Sigmoid colon (tissue), 7 donors: ENCODE results near the gene GCDH. TPM values are rescaled to one million over a fixed set of nuclear protein-coding genes. Genes with fewer than 3 reads are reported as not detected.

Experiments
- DNase-seq: peaks from one replicate; pipeline ENCODE4 v3.0.0-alpha.2; 2019
- H3K27ac ChIP-seq, 4 donors: fragments of 200-600 bp; sonication (generic); one replicate each; pipeline ENCODE4 v1.5.1; 2016 to 2019; ENCODE audit warnings: mild to moderate bottlenecking in 1 of 4
- H3K27me3 ChIP-seq, 3 donors: fragments of 200-600 bp; sonication (generic); one replicate each; pipeline ENCODE4 v1.5.1; 2019; ENCODE audit warnings: mild to moderate bottlenecking in 1 of 3
- H3K36me3 ChIP-seq, 4 donors: fragments of 200-600 bp; sonication (generic); one replicate each; pipeline ENCODE4 v1.5.1; 2016 to 2019
- H3K4me1 ChIP-seq, 4 donors: fragments of 200-600 bp; sonication (generic); one replicate each; pipeline ENCODE4 v1.5.1; 2017 to 2019
- H3K4me3 ChIP-seq, 4 donors: fragments of 200-600 bp; sonication (generic); one replicate each; pipeline ENCODE4 v1.5.1; 2017 to 2019; ENCODE audit warnings: mild to moderate bottlenecking in 2 of 4, moderate library complexity in 1 of 4
- H3K9me3 ChIP-seq, 4 donors: fragments of 200-600 bp in 3 of 4; sonication (generic) in 3 of 4; one replicate each; pipeline versions ENCODE4 v1.5.1 to v1.6.1; 2013 to 2019
- CTCF ChIP-seq, 4 experiments: fragments of 450-650 bp in 3 of 4; fragments of 200-600 bp in 1 of 4; IDR thresholded peaks; one replicate each; pipeline ENCODE4 v1.5.1; 2016 to 2019; ENCODE audit warnings: antibody characterized with exemption in 4 of 4, mild to moderate bottlenecking in 3 of 4, moderate library complexity in 2 of 4
- EP300 ChIP-seq, 4 donors: sonication (generic); formaldehyde crosslinking; IDR thresholded peaks; one replicate each; pipeline ENCODE4 v1.6.1; 2017; ENCODE audit warnings: antibody characterized with exemption in 4 of 4
- POLR2A ChIP-seq, 2 donors: fragments of 450-650 bp; IDR thresholded peaks; one replicate each; pipeline ENCODE4 v1.6.1; 2016; ENCODE audit warnings: antibody characterized with exemption in 2 of 2, mild to moderate bottlenecking in 2 of 2, moderate library complexity in 2 of 2
- POLR2AphosphoS5 ChIP-seq, 4 donors: sonication (generic); formaldehyde crosslinking; IDR thresholded peaks; one replicate each; pipeline ENCODE4 v1.6.1; 2017; ENCODE audit warnings: antibody characterized with exemption in 4 of 4
- WGBS, 2 donors: extraction: QIAGEN DNeasy Blood & Tissue Kit; methylation state at CpG; one replicate each; pipeline ENCODE4 v1.1.7; 2013; 5-methylcytosine and 5-hydroxymethylcytosine counted together
- intact Hi-C: fragments of 100-400 bp; cut with DNase I; formaldehyde crosslinking; loops from one replicate; pipeline ENCODE4 v1.15.1; 2023
- polyA plus RNA-seq, 3 donors: library from polyadenylated mRNA; stranded (reverse); fragments of 200-250 nt; gene quantifications; one replicate each; pipeline ENCODE4 v1.2.3, GENCODE V29; 2013
- total RNA-seq, 4 donors: library from RNA; depleted of rRNA; stranded (reverse); fragments of >200 nt; gene quantifications; one replicate each; pipeline ENCODE4 v1.1.0, GENCODE V29; 2016
- donor health status: healthy with polysubstance abuse.
- donor health status: Bipolar disorder and iron deficiency.
- donor health status: healthy.

GCDH gene
- total and polyA plus RNA-seq, 7 donors: 10.8 to 85.0 (median 27.1) TPM

DNA sequence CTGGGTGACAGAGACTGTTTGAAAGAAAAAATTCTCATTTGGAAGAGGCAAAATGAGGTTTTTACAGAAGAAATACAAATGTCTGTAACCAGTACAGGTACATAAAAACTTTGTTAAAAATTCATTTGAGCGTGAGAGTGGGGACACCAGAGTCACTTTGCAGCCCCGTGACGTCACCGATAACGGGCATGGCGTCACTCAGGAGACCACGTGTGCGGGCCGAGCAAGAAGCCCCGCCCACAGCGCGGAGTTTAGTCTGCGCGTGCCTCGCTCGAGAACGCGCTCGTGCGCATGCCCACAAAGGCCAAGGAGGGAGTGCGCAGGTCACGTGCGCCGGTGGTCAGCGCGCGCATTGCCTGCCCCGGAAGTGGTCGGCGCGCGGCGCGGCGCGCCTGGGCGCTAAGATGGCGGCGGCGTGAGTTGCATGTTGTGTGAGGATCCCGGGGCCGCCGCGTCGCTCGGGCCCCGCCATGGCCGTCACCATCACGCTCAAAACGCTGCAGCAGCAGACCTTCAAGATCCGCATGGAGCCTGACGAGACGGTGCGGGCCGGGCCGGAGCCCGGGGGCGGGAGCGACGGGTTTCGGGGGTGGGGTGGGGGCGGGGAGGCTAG, 54.6 kb downstream of the GCDH start, which contains the start of gene RAD23A:
RAD23A (plus strand) TSS at position 384 of the 613 bp plus-strand sequence; CDS start at position 471, 87 bp downstream.
- H3K9me3 ChIP-seq: no peaks in the 10 kb centered on the region
- H3K27me3 ChIP-seq: no peaks in the 10 kb centered on the region
- intact Hi-C loops: loop anchor here (5.0 kb wide), 1 partner anchor 58 kb away; the partner anchor contains the start of gene KLF1
- peaks cover 52 to 73% (median 60%) of the 10 kb centered on the region in 4 donors for H3K36me3 ChIP-seq
- peak within 1 kb of the TSS; percentile 93 to 99 (median 96) for H3K27ac ChIP-seq
- H3K4me3 ChIP-seq: peak within 1 kb of the TSS; percentile 88 to 100 (median 93)
- 0 to 1% methylated on average over 62 of the region's 62 CpGs for WGBS, 2 donors
- H3K4me1 ChIP-seq: peaks cover 0 to 52% (median 27%) of the 10 kb centered on the region in 4 donors
- peak; percentile 99 for DNase-seq
- TF ChIP-seq EP300 (IDR thresholded peaks at IDR 0.05) (peak in 1 of 4 donors; percentile 62), POLR2AphosphoS5 (IDR thresholded peaks at IDR 0.05) (peak; percentile 92 to 99 (median 98)), POLR2A (IDR thresholded peaks at IDR 0.05) (peak; percentile 79 to 87), CTCF (IDR thresholded peaks at IDR 0.05) (no peak)

GRCh38 chr19:12946092-12946721, 55.2 kb downstream of the GCDH start:
- Histone ChIP-seq H3K9me3 (no peaks in the 10 kb centered on the region), H3K4me1 (peaks cover 0 to 46% (median 22%) of the 10 kb centered on the region in 4 donors), H3K4me3 (peak overlapping the region; percentile 88 to 100 (median 93)), H3K36me3 (peaks cover 48 to 73% (median 57%) of the 10 kb centered on the region in 4 donors), H3K27ac (peak overlapping the region; percentile 93 to 99 (median 96)), H3K27me3 (no peaks in the 10 kb centered on the region)
- 0 to 1% methylated on average over 40 of the region's 40 CpGs for WGBS, 2 donors
- TF ChIP-seq POLR2A (IDR thresholded peaks at IDR 0.05) (no peak), EP300 (IDR thresholded peaks at IDR 0.05) (no peak), POLR2AphosphoS5 (IDR thresholded peaks at IDR 0.05) (no peak), CTCF (IDR thresholded peaks at IDR 0.05) (no peak)
- intact Hi-C loops: loop anchor here (5.0 kb wide), 1 partner anchor 59 kb away; the partner anchor contains the start of gene KLF1
- DNase-seq: peak; percentile 85

DNA sequence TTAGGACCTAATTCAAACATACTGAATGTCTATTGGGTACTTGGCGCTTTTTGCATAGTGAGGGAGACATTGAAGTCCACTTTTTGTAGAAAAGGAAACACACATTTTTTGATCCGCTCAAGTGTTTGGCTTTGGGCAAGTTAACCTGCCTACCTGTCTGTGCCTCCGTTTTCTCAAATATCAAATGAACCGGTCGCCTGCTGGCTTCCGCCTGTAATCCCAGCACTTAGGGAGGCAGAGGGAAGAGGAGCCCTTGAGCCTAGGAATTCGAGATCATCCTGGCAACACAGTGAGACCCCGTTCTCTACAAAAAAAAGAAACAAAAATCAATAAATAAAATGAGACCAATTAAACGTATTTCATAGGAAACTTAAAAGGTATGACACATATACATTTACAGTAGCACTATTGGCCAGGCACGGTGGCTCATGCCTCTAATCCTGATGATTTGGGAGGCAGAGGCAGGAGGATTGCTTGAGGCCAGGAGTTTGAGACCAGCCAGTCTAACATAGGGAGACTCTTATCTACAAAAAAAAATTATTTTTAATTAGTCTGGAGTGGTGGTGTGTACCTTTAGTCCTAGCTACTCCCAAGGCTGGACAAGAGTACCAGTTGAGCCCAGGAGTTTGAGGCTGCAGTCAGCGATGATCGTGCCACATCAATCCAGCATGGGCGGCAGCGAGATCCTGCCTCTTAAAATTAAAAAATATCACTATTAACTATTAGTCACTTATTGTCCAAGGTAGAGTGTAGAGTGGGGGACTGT, 56.0 kb downstream of the GCDH start:
- TF ChIP-seq POLR2A (IDR thresholded peaks at IDR 0.05) (no peak), EP300 (IDR thresholded peaks at IDR 0.05) (no peak), POLR2AphosphoS5 (IDR thresholded peaks at IDR 0.05) (no peak), CTCF (IDR thresholded peaks at IDR 0.05) (no peak)
- DNase-seq: no peak
- 61 to 71% methylated on average over 14 of the region's 14 CpGs for WGBS, 2 donors
- Histone ChIP-seq H3K4me1 (peaks cover 0 to 38% (median 19%) of the 10 kb centered on the region in 4 donors), H3K27me3 (no peaks in the 10 kb centered on the region), H3K27ac (peak overlapping the region; percentile 93 to 99 (median 96)), H3K9me3 (no peaks in the 10 kb centered on the region), H3K36me3 (peaks cover 42 to 73% (median 57%) of the 10 kb centered on the region in 4 donors), H3K4me3 (peak overlapping the region; percentile 88 to 100 (median 93))
- intact Hi-C loops: loop anchor here (5.0 kb wide), 1 partner anchor 60 kb away; the partner anchor contains the start of gene KLF1

- 86 to 92% methylated on average over 28 of the region's 28 CpGs for WGBS, 2 donors
- peaks cover 0 to 36% (median 18%) of the 10 kb centered on the region in 4 donors for H3K4me1 ChIP-seq
Measured at GRCh38 chr19:12947702-12948611, 57.0 kb downstream of the GCDH start.

More at GRCh38 chr19:12947702-12948611, 57.0 kb downstream of the GCDH start:
- TF ChIP-seq CTCF (IDR thresholded peaks at IDR 0.05) (no peak), EP300 (IDR thresholded peaks at IDR 0.05) (no peak), POLR2AphosphoS5 (IDR thresholded peaks at IDR 0.05) (no peak), POLR2A (IDR thresholded peaks at IDR 0.05) (no peak)
- no peaks in the 10 kb centered on the region for H3K9me3 ChIP-seq
- no peak overlapping the region for H3K27ac ChIP-seq
- H3K27me3 ChIP-seq: no peaks in the 10 kb centered on the region
- intact Hi-C loops: loop anchor here (5.0 kb wide), 1 partner anchor 61 kb away; the partner anchor contains the start of gene KLF1
- DNase-seq: no peak
- H3K4me3 ChIP-seq: no peak overlapping the region
- peaks cover 42 to 74% (median 61%) of the 10 kb centered on the region in 4 donors for H3K36me3 ChIP-seq
